NCI-H1436 (cell line): ENCODE measurements around the gene IQCE.
"Not testable (repeated sequence)": the region's sequence is repeated elsewhere in the genome, so short reads cannot be mapped to it uniquely, and the experiment has no call there.

Experiments
- DNase-seq: peaks from one replicate; lab custom pipeline; 2025; lab: John Stamatoyannopoulos, UW

The IQCE gene

DNA sequence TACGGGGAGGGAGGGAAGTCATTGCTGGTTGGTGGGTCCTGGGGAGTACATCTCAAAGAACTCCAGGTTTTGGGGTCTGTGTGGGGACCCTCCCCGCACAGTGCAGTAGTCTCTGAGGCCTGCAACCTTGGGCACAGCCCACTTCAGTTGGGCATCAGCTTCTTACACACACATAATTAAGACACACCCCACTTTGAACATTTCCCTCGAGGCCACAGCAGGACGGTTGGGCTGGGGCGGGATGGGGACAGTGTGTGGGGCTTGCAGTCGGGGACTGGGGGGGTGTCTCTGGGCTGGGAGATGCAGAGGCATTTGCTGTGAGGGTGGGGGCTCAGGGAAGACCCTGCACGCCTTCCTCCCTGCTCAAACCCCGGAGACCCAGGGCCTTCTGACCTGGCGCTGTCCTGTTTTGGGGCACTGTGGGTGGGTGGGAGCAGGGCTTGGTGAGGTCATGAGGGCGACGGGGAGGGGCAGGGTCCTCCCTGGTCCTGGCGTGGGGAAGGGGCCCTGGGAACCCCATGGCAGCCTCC lies 38.0 kb upstream of the IQCE start:
- DNase-seq, result no peak

DNA sequence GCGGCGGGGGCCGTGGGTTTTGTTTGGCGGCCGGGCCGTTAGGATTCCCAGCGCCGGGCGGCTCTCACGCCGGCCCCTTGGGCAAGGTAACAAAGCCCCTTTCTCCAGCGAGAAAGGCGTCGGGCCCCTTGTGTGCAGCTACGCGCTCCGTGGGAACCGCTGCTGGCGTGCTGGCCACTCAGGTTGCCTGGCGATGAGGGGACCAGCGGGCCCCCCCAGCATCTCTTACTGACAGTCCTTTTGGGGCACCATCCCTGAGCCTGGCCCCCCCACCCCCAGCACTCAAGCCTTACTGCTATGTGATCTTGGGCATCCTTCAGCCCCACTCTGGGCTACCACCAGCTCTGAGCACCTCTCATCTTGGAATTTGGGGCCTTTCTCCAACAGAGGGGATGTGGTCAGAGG lies 37.4 kb upstream of the IQCE start:
- no peak for DNase-seq

- DNase-seq, result no peak
Observed at GRCh38 chr7:2521952-2522591, 36.7 kb upstream of the IQCE start.

- DNase-seq, result peak; percentile 16
Observed at GRCh38 chr7:2522780-2523433, 35.9 kb upstream of the IQCE start.

GRCh38 chr7:2523461-2523936 lies 35.3 kb upstream of the IQCE start:
- DNase-seq, result peak; percentile 29

- DNase-seq, result peak; percentile 73
Observed at GRCh38 chr7:2523941-2524807, 34.6 kb upstream of the IQCE start.

DNA sequence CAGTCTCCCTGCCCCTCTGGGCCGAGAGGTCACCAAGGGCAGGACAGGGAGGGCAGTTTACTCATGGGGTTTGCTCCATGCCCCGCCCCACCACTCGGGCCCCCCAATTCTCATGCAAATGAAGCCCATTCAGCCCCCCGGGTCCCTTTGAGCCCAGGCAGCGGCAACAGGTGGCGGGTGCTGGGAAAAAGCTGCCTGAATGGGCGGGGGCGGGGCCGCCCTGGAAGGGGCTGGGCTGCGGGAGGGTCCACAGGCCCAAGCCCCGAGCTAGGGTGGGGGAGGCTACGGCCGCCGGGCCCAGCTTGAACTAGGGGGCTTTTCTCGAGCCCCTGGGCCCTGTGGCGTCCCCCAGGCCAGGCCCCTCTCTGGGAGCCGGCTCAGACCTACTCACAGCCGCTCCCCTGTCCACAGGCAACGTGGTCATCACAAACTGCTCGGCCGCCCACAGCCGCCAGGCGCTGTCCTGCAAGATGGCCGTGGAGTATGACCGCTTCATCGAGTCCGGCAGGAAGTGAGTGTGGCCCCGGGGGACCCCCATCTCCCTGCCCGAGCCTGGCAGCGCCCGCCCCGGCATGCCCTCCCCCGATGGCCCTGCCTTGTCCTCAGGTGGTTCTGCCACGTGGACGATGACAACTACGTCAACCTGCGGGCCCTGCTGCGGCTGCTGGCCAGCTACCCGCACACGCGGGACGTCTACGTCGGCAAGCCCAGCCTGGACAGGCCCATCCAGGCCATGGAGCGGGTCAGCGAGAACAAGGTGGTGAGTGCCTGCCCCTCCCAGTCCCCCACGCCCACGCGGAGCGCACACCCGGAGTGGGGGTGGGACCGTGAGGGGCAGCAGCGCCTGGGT lies 33.7 kb upstream of the IQCE start:
- no peak for DNase-seq

DNA sequence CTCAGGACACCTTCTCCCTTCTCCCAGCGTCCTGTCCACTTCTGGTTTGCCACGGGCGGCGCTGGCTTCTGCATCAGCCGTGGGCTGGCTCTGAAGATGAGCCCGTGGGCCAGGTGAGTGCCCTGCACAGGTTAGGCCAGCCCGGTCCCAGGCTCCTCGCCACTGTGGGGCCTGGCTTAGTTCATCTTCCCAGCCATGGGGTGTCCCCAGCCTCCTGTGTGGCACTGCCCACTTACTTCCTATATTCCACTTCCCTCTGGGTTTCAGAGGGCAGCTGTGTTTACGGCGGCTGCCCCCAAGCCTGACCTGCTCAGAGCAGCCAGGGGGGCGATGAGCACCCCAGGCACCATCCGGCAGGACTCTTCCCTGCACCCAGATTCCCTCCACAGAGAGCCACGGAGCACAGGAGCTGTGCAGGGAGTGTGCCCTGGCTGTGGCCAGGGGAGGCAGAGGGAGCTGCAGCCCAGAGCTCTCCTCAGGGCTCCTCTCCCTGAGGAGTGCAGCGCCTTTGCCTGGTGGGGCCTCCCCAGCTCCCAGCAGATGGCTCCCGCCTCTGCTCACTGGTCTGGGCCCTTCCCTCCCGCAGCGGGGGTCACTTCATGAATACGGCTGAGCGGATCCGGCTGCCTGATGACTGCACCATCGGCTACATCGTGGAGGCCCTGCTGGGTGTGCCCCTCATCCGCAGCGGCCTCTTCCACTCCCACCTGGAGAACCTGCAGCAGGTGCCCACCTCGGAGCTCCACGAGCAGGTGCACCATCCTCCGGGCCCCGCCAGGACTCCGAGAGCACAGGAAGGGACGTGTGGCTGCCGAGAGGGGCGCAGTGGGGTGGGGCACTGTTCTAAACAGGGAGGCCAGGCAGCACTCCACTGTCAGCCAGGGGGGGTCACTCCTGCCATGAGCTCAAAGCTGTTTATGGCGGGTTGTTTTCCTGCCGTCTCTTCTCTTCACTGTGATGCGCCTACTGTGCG lies 32.8 kb upstream of the IQCE start:
- DNase-seq, result no peak

- DNase-seq, result no peak
Observed at GRCh38 chr7:2526659-2527504, 31.9 kb upstream of the IQCE start.

DNA sequence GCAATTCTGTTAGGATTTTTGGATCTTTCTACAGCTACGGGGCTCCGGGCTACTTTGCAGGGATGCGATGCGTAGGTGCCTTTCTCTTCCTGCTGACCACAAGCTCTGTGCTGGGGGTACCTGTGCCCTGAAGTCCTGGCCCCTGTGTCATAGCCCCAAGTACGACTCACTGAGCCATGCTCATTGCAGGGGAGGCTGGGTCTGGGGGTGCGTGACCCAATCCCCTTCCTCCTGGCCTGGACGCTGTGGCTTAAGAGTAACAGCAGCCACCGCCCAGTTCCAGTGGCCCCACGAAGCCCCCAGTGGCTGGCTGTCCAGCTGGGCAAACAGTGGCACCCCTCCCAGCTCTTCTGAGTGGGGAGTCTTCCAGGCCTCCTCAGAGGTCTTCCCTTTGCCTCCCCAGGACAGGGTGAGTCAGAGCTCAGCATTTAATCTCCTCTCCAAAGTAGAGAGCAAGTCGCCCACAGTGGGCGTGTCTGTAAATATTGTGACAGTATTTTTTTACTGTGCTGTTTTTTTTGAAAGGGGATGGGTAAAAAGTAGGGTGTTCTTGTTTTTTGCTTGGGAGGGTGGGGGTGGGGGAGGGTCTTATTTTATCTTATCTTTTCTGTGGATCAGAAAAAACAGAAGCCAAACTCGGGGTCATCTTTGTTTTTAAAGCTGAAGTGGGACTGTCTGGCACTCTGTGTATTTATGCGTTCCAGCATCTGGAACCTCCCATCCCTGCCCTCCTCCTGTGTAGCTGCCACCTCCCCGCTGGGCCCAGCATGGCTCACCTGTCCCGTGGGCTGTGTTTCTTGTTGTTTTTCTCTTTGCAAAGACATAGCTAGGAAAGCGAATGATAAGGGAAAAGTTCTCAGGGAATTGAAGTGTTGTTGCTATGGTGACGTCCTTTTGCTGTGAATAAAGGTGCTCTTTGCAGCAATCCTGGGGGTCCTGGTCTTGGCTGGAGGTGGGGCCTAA lies 31.0 kb upstream of the IQCE start:
- no peak for DNase-seq

DNA sequence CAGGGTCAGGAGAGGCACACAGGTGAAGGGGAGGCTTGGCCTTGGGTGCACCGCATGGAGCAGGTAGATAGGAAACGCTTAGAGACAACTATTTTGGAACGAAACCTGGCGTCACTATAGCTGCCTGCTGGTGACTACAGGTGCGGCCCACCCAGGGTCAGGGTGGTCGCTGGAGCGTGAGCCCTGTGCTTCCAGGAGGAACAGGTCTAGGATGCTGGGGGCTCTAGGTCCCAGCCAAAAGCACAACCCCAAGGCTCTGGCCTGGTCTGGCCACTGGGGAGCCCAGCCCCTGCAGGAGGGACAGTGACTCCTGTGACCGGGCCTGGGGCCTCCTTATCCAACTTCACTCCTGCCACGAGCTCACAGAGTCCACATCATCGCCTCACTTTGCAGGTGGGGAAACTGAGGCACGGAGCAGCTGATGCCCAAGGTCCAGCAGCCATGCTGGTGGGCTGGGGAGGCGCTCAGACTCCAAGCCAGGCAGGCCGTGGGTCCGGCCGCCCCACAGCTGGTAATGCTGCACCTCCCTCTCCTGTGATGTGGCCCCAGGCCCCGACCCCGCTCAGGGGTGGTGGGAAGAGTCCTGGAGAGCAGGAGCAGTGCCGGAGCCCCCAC lies 30.2 kb upstream of the IQCE start:
- no peak for DNase-seq

DNA sequence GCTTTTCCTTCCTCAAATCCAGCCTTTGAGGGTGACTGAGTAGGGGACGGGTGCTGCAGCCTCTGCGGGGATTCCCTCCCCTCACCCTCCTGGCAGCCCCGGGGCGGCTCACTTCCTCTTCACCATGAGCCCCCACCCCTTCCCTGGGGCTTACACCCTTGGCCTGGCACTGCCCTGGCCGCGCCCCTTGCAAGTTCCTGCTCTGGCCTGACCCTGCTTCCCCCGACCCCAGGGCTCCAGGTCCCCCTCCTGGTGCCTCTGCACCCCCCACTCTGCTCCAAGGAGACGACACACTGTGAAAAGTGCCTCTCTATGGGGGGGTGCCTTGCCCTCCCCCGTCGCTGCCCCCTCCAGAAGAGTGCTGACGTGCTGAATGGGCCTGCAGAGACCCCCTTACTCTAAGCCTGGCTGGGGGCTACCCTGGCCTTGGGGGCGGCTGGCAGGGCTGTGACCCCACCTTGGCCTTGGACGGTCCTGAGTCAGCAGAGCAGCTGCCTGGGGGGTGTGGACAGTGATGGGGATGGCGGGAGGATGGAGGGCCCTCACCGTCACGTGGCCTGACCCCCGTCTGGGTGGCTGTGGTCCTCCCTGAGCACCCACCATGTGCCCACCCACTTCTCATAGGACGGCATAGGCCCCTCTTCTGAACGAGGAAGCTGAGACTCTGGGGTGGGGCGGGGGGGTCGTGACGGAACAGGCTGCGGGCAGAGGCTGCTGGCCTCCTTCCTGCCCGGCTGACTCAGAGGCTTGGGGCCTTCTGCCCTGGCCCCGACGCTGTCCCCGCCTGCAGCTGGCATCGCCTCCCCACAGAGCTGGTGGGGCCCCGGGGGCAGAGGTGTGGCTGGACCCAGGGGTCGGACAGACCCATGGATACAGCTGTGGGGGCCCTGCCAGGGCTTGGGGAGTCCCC lies 29.4 kb upstream of the IQCE start:
- DNase-seq, result no peak

DNA sequence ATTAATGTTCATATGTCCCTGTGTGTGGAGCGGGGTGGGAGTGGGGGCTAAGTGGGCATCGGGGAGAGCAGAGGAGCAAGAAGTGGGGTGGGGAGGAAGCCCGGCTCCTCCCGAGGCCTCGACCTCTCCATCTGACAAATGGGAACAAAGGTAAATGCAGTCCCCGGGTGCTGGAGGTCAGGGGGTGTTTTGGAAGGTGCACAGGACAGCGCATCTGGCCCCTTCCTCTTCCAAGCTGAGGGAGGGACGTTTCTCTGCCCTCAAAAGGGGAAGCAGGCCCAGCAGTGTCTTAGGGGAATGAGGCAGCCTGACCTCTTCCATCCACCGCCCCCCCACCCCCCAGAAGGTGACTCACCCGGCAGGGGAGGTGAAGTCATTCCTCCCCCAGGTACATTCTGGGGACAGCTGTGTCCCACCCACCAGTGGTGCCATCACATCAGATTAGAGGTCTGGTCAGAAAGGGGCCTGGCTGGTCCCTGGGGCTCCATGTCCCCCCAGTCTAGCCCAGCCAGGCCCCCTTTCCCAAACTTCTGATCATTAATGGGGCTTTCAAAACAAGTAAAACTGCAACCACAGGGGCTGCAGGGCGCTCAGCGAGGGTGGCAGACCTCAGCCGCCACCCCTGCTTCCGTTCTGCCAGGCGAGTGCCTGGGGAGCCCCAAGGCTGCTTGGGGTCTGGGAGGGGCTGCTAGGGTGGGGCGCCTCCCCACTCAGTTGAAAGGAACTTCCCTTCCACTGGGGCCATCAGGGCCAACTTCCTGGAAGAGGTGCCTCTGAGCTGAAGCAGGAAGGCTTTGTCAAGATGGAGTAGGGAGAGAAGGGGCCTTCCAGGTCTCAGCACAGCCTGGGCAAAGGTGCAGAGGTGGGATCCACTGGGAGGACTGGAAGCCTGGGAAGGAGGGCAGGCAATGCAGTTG lies 28.4 kb upstream of the IQCE start:
- DNase-seq, result no peak

GRCh38 chr7:2530994-2531795 lies 27.6 kb upstream of the IQCE start:
- not testable (repeated sequence) for DNase-seq

GRCh38 chr7:2531796-2532110 lies 27.0 kb upstream of the IQCE start:
- DNase-seq, result not testable (repeated sequence)
